ENCODE results near the gene OR2V1.
"Not testable (repeated sequence)": the region's sequence is repeated elsewhere in the genome, so short reads cannot be mapped to it uniquely, and the experiment has no call there.

GRCh38 chr5:181101930-181102674 is 28.9 kb downstream of the OR2V1 start:
- not testable (repeated sequence) for TF ChIP-seq POLR2AphosphoS5, CTCF, POLR2A (IDR thresholded peaks at IDR 0.05)
